Adrenal gland (tissue), 12 donors: ENCODE results near the gene CCL2. TPM values are rescaled to one million over a fixed set of nuclear protein-coding genes. Genes with fewer than 3 reads are reported as not detected.

Source experiments
- DNase-seq, 7 donors: peaks; one replicate each; pipeline ENCODE4 v3.0.0-alpha.2; 2019 to 2020
- H3K27ac ChIP-seq, 5 donors: fragments of 200-600 bp; sonication (generic) in 4 of 5; 1 replicate in 3 of 5; 2 replicates in 2 of 5; pipeline versions ENCODE4 v1.5.1 to v1.8.0; 2016 to 2020; ENCODE audit warnings: mild to moderate bottlenecking in 1 of 5
- H3K27me3 ChIP-seq: fragments of 200-600 bp; 2 replicates; pipeline ENCODE4 v1.8.0; 2021
- H3K36me3 ChIP-seq, 2 donors: fragments of 200-600 bp; replicated peaks in 1 of 2; 1 replicate in 1 of 2; 2 replicates in 1 of 2; pipeline versions ENCODE4 v1.5.1 to v1.8.0; 2018 to 2022
- H3K4me1 ChIP-seq, 2 donors: fragments of 200-600 bp; replicated peaks in 1 of 2; 1 replicate in 1 of 2; 2 replicates in 1 of 2; pipeline versions ENCODE4 v1.5.1 to v1.8.0; 2018 to 2021
- H3K4me3 ChIP-seq, 4 donors: fragments of 200-600 bp; sonication (generic) in 3 of 4; one replicate each; pipeline ENCODE4 v1.5.1; 2016 to 2018
- H3K9me3 ChIP-seq, 3 donors: fragments of 200-600 bp; sonication (generic) in 1 of 3; replicated peaks in 1 of 3; 1 replicate in 2 of 3; 2 replicates in 1 of 3; pipeline versions ENCODE4 v1.5.1 to v1.8.0; 2016 to 2021
- POLR2A ChIP-seq, 2 donors: fragments of 450-650 bp; IDR thresholded peaks; one replicate each; pipeline ENCODE4 v1.6.1; 2017; ENCODE audit warnings: antibody characterized with exemption in 2 of 2, mild to moderate bottlenecking in 2 of 2, moderate library complexity in 1 of 2
- WGBS, 4 donors: extraction: QIAGEN DNeasy Blood & Tissue Kit in 2 of 4; methylation state at CpG; one replicate each; pipeline versions ENCODE4 v1.1.5 to v1.1.7; 2013 to 2017; 5-methylcytosine and 5-hydroxymethylcytosine counted together
- intact Hi-C, 2 donors: fragments of 100-400 bp; cut with DNase I; formaldehyde crosslinking; loops; one replicate each; pipeline versions ENCODE4 v1.14.1 to v1.15.0; 2022 to 2023
- polyA plus RNA-seq, 3 donors: library from polyadenylated mRNA; stranded (reverse); fragments of 200-250 nt in 2 of 3; fragments of 350-450 nt in 1 of 3; fragmentation: Illumina TruSeq in 1 of 3; extraction: RNeasy Lipid Tissue Mini Kit (QIAGEN cat#74804) in 1 of 3; gene quantifications; one replicate each; pipeline ENCODE4 v1.2.3, GENCODE V29; 2013 to 2014
- total RNA-seq, 9 donors: library from RNA; depleted of rRNA in 4 of 9; stranded (reverse); fragments of >200 nt in 4 of 9; fragments of 120-200 nt in 1 of 9; fragmentation: NEBNext Ultra II Directional in 1 of 9; extraction: Animal tissue kit (Norgen Biotek cat#: 25700) in 1 of 9; gene quantifications; one replicate each; pipeline versions ENCODE4 v1.1.0 to v1.2.4, GENCODE V29; 2013 to 2023
- TF ChIP-seq, protein P1 (sequence below), 6 experiments: fragments of 450-650 bp in 4 of 6; fragments of 200-600 bp in 2 of 6; sonication (generic) in 1 of 6; IDR thresholded peaks; 1 replicate in 5 of 6; 2 replicates in 1 of 6; pipeline versions ENCODE4 v1.5.1 to v1.8.0; 2016 to 2021; ENCODE audit warnings: antibody characterized with exemption in 6 of 6, mild to moderate bottlenecking in 2 of 6, moderate library complexity in 1 of 6
- donor health status: healthy with polysubstance abuse.
- donor health status: Bipolar disorder and iron deficiency.
- donor health status: DM: yes; HTN: yes; CAD: no.
- donor health status: DM: no; HTN: no; CAD: no.
- donor health status: DM: no; HTN: no; CAD: no.
- donor health status: DM: yes; HTN: yes; CAD: no.

The CCL2 gene
- total and polyA plus RNA-seq, 12 donors = 7.7 to 330 (median 76.0) TPM

DNA sequence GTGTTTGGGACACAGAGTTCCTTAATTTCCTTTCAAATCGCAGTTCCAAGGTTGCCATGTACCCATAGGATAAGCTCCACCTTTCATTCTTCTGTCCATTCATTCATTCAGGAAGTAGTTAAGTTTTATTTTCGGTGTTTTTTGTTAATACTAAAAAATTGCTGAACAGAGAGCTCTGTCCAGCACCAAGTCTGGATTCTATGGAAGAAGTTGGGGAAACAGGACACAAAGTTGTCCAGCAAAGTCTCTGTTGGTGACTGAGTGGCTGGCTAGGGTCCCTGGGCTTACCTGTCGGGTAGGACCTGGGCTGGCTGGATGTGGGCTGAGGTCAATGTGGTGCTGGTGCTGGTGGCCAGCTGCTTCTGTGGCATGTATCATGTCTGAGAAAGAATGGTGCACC, 17.6 kb upstream of the CCL2 start:
- intact Hi-C loops = no loop called here
- Histone ChIP-seq H3K4me3 (no peak overlapping the region), H3K27ac (no peak overlapping the region), H3K27me3 (no peaks in the 10 kb centered on the region), H3K36me3 (no peaks in the 10 kb centered on the region), H3K9me3 (no peaks in the 10 kb centered on the region), H3K4me1 (peaks cover 19 to 47% of the 10 kb centered on the region in 2 donors)
- WGBS, 4 donors = 79 to 94% (median 85%) methylated on average over 3 of the region's 3 CpGs
- no peak for DNase-seq
- TF ChIP-seq, protein P1, sequence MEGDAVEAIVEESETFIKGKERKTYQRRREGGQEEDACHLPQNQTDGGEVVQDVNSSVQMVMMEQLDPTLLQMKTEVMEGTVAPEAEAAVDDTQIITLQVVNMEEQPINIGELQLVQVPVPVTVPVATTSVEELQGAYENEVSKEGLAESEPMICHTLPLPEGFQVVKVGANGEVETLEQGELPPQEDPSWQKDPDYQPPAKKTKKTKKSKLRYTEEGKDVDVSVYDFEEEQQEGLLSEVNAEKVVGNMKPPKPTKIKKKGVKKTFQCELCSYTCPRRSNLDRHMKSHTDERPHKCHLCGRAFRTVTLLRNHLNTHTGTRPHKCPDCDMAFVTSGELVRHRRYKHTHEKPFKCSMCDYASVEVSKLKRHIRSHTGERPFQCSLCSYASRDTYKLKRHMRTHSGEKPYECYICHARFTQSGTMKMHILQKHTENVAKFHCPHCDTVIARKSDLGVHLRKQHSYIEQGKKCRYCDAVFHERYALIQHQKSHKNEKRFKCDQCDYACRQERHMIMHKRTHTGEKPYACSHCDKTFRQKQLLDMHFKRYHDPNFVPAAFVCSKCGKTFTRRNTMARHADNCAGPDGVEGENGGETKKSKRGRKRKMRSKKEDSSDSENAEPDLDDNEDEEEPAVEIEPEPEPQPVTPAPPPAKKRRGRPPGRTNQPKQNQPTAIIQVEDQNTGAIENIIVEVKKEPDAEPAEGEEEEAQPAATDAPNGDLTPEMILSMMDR (IDR thresholded peaks at IDR 0.05) = no peak
- no peak for TF ChIP-seq POLR2A (IDR thresholded peaks at IDR 0.05)

DNA sequence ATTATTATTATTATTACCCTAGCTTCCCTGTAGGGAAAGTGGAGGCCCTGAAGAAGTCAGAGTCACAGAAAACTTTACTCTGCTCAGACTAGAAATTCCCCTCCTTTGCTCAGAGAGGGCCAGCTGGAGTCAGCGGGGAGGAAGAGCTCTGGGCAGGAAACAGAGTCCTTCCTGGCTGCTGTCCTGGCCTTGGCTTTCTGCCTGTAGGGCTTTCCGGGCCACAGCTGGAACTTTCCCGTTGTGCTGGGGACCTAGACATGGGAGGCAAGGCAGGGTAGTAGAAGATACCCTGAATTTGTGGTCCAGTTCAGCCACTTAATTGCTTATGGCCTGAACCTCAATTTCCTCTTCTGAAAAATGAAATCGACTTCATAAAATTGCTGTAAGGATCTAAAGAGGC, 14.0 kb upstream of the CCL2 start:
- H3K9me3 ChIP-seq = no peaks in the 10 kb centered on the region
- peaks cover 10 to 48% of the 10 kb centered on the region in 2 donors for H3K4me1 ChIP-seq
- 15 to 19% (median 16%) methylated on average over 4 of the region's 4 CpGs for WGBS, 4 donors
- peak in 6 of 7 donors; percentile 50 to 74 (median 60) for DNase-seq
- no peaks in the 10 kb centered on the region for H3K27me3 ChIP-seq
- H3K36me3 ChIP-seq = no peaks in the 10 kb centered on the region
- TF ChIP-seq, protein P1 (IDR thresholded peaks at IDR 0.05) = no peak
- no peak for TF ChIP-seq POLR2A (IDR thresholded peaks at IDR 0.05)
- H3K4me3 ChIP-seq = no peak overlapping the region
- intact Hi-C loops = no loop called here
- peak overlapping the region in 2 of 5 donors; percentile 9 to 54 for H3K27ac ChIP-seq

DNA sequence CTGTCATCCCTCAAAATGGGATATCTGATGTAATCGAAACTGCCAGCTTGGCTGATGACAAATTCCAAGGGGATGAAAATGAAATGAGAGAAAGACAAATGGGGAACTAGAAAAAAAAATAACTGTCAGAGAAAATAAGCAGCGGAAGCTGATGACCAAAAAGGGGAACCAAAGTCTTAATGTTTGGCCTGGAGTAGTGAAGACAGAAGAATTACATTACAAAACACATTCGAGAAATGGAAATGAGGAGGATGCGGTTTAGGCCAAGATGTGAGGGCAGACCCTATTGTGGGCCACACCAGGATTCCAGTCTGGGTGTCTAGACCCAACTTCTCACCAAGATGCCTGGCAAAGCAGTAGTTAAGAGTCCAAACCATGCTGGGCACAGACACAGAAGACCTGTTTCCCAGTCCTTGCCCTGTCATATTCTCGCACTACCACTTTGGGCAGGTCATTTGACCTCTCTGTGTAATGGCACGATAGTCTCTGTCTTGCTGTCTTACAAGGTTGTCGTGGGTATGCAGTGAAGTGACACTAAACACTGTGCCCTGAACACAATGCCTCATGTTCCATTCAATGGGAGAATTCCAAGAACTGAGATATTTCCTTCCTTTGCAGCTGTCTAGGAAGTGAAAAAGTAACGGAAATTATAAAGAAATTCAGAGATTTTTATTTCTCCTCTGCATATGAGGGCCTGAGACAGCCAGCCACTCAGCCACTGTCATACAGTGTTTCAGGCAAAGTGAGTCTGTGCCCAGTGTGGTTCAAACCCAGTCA, 12.3 kb upstream of the CCL2 start:
- Histone ChIP-seq H3K4me1 (peaks cover 10 to 41% of the 10 kb centered on the region in 2 donors), H3K36me3 (no peaks in the 10 kb centered on the region), H3K27ac (peak overlapping the region in 3 of 5 donors; percentile 53 to 88 (median 59)), H3K4me3 (no peak overlapping the region), H3K9me3 (no peaks in the 10 kb centered on the region), H3K27me3 (no peaks in the 10 kb centered on the region)
- intact Hi-C loops = no loop called here
- DNase-seq = no peak
- TF ChIP-seq, protein P1 (IDR thresholded peaks at IDR 0.05) = no peak
- no peak for TF ChIP-seq POLR2A (IDR thresholded peaks at IDR 0.05)
- WGBS, 4 donors = 56 to 66% (median 61%) methylated on average over 8 of the region's 8 CpGs

DNA sequence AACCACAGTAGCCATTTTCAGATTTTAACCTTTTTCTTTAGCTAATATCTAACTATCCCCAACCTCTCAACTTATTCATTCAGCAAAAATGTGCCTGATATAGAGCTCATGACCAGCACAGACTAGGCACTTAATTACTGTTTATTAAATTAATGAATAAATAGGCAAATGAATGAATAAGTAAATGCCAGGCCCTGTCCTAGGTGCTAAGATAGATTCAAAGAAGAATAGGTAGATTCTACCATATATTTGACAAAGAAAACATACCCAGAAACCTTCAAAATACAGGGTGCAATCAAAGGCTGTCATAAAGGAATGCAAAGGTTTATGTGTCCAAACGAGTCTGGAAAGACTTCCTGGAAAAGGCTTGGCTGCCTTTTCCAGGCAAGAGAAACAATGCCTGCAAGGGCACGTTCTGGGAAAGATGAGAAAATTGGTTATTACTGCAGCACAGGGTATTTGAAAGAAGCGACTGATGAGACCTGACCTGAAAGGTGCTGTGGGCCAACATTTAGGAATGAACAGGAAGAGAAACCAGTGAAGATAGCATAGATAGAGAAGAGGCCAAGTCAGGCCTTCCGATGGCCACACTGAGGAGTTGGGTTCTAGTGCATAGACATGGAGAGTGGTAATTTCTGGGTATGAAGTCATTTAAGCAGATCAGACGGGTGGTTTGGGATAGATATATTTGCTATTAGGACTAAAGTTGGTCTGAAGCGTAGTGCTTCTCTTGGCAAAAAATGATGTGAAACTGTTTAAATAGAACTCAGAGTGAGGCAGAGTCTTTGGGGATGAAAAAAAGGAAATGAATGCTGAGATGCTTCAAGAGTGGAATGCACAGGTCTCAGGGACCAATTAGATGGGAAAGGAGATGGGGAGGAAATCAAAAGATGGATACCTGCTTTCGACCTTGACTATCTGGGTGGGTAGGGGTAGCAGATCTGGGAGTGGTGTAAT, 11.4 kb upstream of the CCL2 start:
- intact Hi-C loops = no loop called here
- no peaks in the 10 kb centered on the region for H3K36me3 ChIP-seq
- 69 to 77% (median 75%) methylated on average over 7 of the region's 7 CpGs for WGBS, 4 donors
- DNase-seq = no peak
- H3K9me3 ChIP-seq = no peaks in the 10 kb centered on the region
- H3K4me1 ChIP-seq = peaks cover 13 to 41% of the 10 kb centered on the region in 2 donors
- no peaks in the 10 kb centered on the region for H3K27me3 ChIP-seq
- H3K4me3 ChIP-seq = no peak overlapping the region
- TF ChIP-seq, protein P1 (IDR thresholded peaks at IDR 0.05) = no peak
- H3K27ac ChIP-seq = peak overlapping the region in 1 of 5 donors; percentile 88
